ENCODE data around the gene ARSB. TPM values are rescaled to one million over a fixed set of nuclear protein-coding genes. Genes with fewer than 3 reads are reported as not detected.

The ARSB gene
- total and polyA plus RNA-seq, 9 of the 15 experiments (the other 6 are each of a cell fraction or from before 2014, with no cell fraction given): 0.52 to 4.6 (median 2.4) TPM

DNA sequence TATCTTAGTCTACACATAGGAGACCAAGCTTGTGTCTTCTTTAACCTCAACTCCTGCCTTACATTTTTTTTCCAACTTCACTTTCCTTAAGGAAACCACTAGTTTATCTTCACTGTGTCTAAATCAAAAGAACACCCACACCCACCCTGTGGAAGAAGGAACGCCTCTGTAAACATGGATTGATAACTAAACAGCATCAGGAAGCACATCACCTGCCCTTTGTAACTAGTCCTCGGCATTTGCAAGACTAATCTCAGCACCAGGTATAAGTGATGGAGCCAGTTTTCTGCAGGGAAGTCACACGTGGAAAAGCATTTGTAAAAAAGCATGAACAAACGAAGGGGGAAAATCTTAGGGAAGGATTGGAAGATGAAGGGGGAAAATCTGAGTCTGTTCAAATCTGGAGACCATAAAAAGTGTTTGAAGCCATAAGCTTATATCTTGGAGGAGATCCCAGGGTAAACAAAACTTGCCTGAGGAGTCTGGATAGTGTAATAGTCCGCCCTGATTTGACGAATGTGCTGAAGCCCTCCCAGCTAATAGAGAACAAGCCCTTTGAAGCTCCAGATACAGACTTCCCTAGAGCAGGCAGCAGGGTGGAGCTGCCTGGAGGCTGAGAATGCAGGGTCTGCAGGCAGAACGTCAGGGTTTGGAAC, 219.2 kb downstream of the ARSB start:
- peaks cover 0 to 2% of the 10 kb centered on the region in 2 experiments; a peak in 2 of 5 replicates for H3K4me1 ChIP-seq (replicated peaks in 1 of 2; ENCODE audit: control insufficient read depth in 2 of 2, insufficient read depth in 2 of 2, low read length in 2 of 2)
- H3K27me3 ChIP-seq (ENCODE audit: control insufficient read depth in 2 of 2, insufficient read depth in 2 of 2, low read length in 2 of 2): peaks cover 14 to 17% of the 10 kb centered on the region in 2 experiments; a peak in 4 of 5 replicates
- no peaks in the 10 kb centered on the region for H3K79me2 ChIP-seq (ENCODE audit: control insufficient read depth, insufficient read depth, low read length)
- ATAC-seq: no peak
- no peak for DNase-seq (ENCODE audit: extremely low read depth in 1 of 4, low spot score in 3 of 4)
- H3K9ac ChIP-seq (ENCODE audit: insufficient read depth in 1 of 2, low read depth in 2 of 2, low read length in 2 of 2): no peak overlapping the region
- no peak overlapping the region for H3K4me2 ChIP-seq (ENCODE audit: insufficient read depth, low read length)
- BruUV-seq (replicated peaks): no TSS peak
- no peak overlapping the region for H3K27ac ChIP-seq (ENCODE audit: extremely low read depth, low read depth, low read length)
- intact Hi-C loops (cut with micrococcal nuclease): no loop called here
- ChIA-PET POLR2A (interaction anchor here (1.0 kb wide), 1 partner anchor 18 kb away, joined by 3 read pairs; no protein-coding TSS in a partner anchor), CTCF (ENCODE audit: low intra/inter-chr PET ratio) (no interaction called here)
- in situ Hi-C loops (cut with MboI): no loop called here
- no peaks in the 10 kb centered on the region for H3K9me1 ChIP-seq (ENCODE audit: control insufficient read depth, insufficient read depth, low read length)
- TF ChIP-seq DIDO1 (tag; IDR thresholded peaks at IDR 0.05; ENCODE audit: low read depth): no peak
- TF ChIP-seq, protein P1, sequence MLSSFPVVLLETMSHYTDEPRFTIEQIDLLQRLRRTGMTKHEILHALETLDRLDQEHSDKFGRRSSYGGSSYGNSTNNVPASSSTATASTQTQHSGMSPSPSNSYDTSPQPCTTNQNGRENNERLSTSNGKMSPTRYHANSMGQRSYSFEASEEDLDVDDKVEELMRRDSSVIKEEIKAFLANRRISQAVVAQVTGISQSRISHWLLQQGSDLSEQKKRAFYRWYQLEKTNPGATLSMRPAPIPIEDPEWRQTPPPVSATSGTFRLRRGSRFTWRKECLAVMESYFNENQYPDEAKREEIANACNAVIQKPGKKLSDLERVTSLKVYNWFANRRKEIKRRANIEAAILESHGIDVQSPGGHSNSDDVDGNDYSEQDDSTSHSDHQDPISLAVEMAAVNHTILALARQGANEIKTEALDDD (IDR thresholded peaks at IDR 0.05): peak; percentile 54; the same call in 1 of the 2 replicates
- TF ChIP-seq ZNF408 (CRISPR knock-in tag; IDR thresholded peaks at IDR 0.05; ENCODE audit: low read depth): no peak
- TF ChIP-seq CREM (IDR thresholded peaks at IDR 0.05; ENCODE audit: low read depth): no peak
- no peak overlapping the region for H2AFZ ChIP-seq (ENCODE audit: low read depth, low read length)
- H3K36me3 ChIP-seq (ENCODE audit: control insufficient read depth, insufficient read depth, low read length): no peaks in the 10 kb centered on the region
- no peak for FAIRE-seq
- H3K4me3 ChIP-seq: no peak overlapping the region
- H3K9me3 ChIP-seq (replicated peaks; ENCODE audit: control insufficient read depth, insufficient read depth, low read depth, low read length): no peaks in the 10 kb centered on the region
- WGBS (ENCODE audit: insufficient coverage, low coverage, missing lambda C conversion rate): 4% methylated on average over 7 of the region's 7 CpGs
- no peaks in the 10 kb centered on the region for H4K20me1 ChIP-seq (replicated peaks; ENCODE audit: control insufficient read depth, insufficient read depth, low read length)

DNA sequence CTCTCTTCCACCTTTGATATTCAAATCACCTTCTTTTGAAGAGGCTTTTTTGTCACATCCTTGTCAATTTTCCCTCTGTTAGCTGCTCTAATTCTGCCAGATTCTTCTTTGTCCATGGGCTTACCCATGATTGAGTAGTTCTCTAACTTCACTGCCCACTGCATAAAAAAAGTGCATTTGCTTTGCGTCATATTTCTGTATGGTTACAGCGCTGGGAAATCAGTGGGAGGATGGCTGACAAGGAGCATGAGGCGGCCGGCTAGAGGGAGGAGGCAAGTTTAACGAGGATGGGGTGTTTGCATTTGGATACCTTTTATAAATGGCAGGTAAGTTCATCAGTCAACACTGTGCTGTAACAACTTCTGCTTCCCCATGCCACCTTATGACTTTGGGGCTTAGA, 220.0 kb downstream of the ARSB start:
- in situ Hi-C loops (cut with MboI) (no loop called here), intact Hi-C loops (cut with micrococcal nuclease) (no loop called here)
- no peaks in the 10 kb centered on the region for H4K20me1 ChIP-seq (replicated peaks; ENCODE audit: control insufficient read depth, insufficient read depth, low read length)
- peaks cover 0 to 2% of the 10 kb centered on the region in 2 experiments; a peak in 2 of 5 replicates for H3K4me1 ChIP-seq (replicated peaks in 1 of 2; ENCODE audit: control insufficient read depth in 2 of 2, insufficient read depth in 2 of 2, low read length in 2 of 2)
- no peaks in the 10 kb centered on the region for H3K79me2 ChIP-seq (ENCODE audit: control insufficient read depth, insufficient read depth, low read length)
- ChIA-PET CTCF (ENCODE audit: low intra/inter-chr PET ratio) (no interaction called here), POLR2A (no interaction called here)
- H3K36me3 ChIP-seq (ENCODE audit: control insufficient read depth, insufficient read depth, low read length): no peaks in the 10 kb centered on the region
- DNase-seq (ENCODE audit: extremely low read depth in 1 of 4, low spot score in 3 of 4) (no peak), ATAC-seq (no peak), FAIRE-seq (no peak)
- no peak overlapping the region for H3K4me2 ChIP-seq (ENCODE audit: insufficient read depth, low read length)
- no peak overlapping the region for H3K27ac ChIP-seq (ENCODE audit: extremely low read depth, low read depth, low read length)
- no peaks in the 10 kb centered on the region for H3K9me3 ChIP-seq (replicated peaks; ENCODE audit: control insufficient read depth, insufficient read depth, low read depth, low read length)
- 8% methylated on average over 5 of the region's 5 CpGs for WGBS (ENCODE audit: insufficient coverage, low coverage, missing lambda C conversion rate)
- H2AFZ ChIP-seq (ENCODE audit: low read depth, low read length): no peak overlapping the region
- no peak overlapping the region for H3K9ac ChIP-seq (ENCODE audit: insufficient read depth in 1 of 2, low read depth in 2 of 2, low read length in 2 of 2)
- no TSS peak for BruUV-seq (replicated peaks)
- TF ChIP-seq NR2C1 (IDR thresholded peaks at IDR 0.05) (no peak), NR2C1 (tag; IDR thresholded peaks at IDR 0.05) (no peak), TCF7 (IDR thresholded peaks at IDR 0.05; ENCODE audit: borderline replicate concordance) (no peak)
- TF ChIP-seq, protein P2, sequence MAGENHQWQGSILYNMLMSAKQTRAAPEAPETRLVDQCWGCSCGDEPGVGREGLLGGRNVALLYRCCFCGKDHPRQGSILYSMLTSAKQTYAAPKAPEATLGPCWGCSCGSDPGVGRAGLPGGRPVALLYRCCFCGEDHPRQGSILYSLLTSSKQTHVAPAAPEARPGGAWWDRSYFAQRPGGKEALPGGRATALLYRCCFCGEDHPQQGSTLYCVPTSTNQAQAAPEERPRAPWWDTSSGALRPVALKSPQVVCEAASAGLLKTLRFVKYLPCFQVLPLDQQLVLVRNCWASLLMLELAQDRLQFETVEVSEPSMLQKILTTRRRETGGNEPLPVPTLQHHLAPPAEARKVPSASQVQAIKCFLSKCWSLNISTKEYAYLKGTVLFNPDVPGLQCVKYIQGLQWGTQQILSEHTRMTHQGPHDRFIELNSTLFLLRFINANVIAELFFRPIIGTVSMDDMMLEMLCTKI (IDR thresholded peaks at IDR 0.05; ENCODE audit: partially characterized antibody): no peak
- H3K4me3 ChIP-seq: no peak overlapping the region
- H3K9me1 ChIP-seq (ENCODE audit: control insufficient read depth, insufficient read depth, low read length): no peaks in the 10 kb centered on the region
- peaks cover 14 to 17% of the 10 kb centered on the region in 2 experiments; a peak in 4 of 5 replicates for H3K27me3 ChIP-seq (ENCODE audit: control insufficient read depth in 2 of 2, insufficient read depth in 2 of 2, low read length in 2 of 2)

Measured in K562 (cell line).